GM18505 (cell line): ENCODE data around the gene HHIPL1.

Experiments
- ATAC-seq: cut with Tn5 transposase; IDR thresholded peaks from one replicate; pipeline ENCODE4 v1.9.1; 2021; ENCODE audit not compliant: unreplicated experiment
- POLR2A ChIP-seq: IDR thresholded peaks from 4 replicates; pipeline ENCODE4 v1.6.1; 2011; ENCODE audit warnings: borderline replicate concordance; ENCODE audit not compliant: insufficient read depth, insufficient read length; ENCODE audit errors: extremely low read depth

Gene HHIPL1

DNA sequence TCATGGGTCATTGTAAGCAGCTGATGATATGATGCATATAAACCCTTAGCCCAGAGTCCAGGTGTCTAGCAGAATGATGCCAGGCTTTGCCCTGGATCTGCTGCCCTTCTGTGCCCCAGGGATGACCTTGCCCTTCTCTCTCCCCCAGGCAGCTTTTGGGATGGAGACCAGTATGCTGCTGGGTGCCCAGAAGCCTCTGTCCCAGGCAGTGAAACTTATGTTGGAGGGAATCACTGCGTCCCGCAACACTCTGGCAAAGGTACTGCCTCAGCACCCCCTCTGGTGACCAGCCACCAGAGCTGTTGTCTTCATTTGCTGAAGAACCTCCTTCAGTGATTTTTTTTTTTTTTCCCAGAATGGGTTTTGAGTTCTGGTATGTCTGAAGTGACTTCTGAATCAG lies 62.5 kb downstream of the HHIPL1 start:
- TF ChIP-seq POLR2A, result no peak
- ATAC-seq, result no peak

GRCh38 chr14:99707921-99708320 lies 63.0 kb downstream of the HHIPL1 start:
- ATAC-seq, result no peak

GRCh38 chr14:99708449-99708848 lies 63.5 kb downstream of the HHIPL1 start:
- no peak for ATAC-seq
- no peak for TF ChIP-seq POLR2A

More at GRCh38 chr14:99707921-99708320, 63.0 kb downstream of the HHIPL1 start:
- TF ChIP-seq POLR2A, result no peak

GRCh38 chr14:99713972-99714371 lies 69.0 kb downstream of the HHIPL1 start:
- no peak for TF ChIP-seq POLR2A
- no peak for ATAC-seq

DNA sequence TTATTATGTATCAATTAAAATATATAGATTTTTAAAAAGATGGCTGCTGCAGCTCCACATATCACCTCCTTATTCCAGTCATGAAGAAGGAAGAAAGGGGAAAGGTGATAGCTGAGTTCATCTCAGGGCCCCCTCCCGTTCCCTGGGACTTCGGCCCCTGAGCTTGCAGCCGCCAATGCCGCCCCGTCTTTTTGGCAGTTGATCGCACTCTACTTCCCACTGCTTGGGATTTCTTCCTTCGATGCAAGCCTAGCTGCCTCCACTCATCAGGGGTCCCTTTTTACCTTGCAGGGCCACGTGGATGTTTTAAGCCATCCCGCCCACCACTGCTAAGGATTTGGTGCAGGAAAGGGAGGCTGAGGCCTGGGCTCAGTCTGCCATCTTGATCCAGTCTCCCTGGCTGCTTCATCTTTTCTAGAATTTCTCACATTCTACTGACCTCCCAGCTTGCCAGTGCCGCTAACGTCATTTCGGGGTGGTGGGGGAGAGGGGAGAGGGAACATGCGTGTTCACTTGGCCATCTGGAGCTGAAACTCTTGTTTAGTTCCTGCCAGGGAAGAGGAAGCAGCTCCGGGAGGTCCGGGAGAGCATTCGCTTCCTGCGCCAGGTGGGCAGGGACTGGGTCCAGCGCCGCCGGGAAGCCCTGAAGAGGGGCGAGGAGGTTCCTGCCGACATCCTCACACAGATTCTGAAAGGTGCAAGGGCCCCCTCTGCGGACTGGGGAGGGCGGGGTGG lies 70.5 kb downstream of the HHIPL1 start:
- no peak for ATAC-seq
- TF ChIP-seq POLR2A, result no peak

DNA sequence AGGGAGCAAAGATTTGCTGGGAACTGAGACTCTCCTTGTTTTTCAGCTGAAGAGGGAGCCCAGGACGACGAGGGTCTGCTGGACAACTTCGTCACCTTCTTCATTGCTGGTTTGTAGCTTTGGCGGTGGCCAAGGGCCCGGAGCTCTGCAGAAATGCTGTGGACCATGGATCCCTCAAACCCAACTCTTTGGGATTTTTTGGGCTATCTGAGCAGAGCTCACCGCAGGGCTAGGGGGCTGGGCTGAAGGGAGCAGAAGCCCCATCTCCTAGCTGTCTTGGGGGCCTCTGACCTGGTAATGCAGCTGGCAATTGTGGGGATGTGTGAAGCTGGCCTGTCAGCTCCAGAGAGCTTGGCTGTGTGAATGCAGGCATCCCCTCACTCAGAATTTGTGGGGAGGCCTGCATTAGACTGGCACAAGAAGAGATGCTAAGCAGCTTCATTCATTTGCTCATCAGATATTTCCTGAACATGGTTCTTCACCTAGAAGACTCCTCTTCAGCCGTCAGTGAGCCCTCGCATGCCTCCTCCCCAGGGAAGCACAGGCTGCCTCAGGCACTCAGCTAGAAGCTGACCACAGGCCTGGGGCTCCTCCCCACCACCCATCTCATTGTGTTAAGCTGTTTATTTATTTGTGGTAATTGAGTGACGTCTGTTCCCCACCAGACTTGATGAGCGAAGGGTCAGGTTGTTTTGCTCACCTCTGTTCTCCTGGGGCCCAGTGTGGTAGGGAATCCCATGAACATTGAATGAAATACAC lies 71.3 kb downstream of the HHIPL1 start:
- no peak for TF ChIP-seq POLR2A
- ATAC-seq, result no peak

DNA sequence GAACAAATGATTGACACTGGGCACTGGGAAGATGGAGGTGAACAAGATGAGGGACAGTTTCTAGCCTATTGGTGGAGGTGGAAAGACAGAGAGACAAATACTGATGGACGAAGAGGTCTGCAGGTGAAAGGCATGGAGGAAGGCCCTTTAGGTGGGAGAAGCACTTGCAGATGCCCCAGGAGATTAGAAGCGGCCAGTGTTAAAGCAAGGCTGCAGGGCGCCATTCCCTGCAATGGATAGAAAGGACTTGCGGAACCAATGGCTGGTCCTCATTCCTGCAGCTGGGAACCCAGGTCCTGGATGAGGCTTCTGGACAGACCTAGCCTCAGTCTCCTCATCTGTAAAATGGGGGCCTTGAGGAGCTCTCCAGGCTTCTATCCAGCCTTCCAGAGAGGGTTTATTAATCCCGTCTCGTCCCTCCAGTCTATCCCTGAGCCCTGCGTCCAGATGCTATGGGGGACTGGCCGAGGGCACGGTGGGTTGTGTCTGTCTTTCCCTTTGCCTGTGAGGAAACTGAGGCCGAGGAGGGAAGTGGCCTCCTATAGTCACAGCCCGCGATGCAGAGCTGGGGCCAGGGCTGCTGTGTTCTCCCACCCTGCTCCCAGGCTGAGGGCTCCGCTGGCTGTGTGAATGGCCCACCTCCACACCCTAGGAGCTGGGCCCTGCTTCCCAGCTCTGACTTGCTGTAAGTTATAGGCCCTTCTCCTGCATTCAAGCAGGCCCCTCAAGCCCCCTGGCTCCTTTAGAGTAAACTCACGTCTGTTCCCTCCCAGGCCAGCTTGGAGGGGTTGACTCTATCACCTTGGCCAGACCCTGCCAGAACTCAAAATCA lies 72.1 kb downstream of the HHIPL1 start:
- no peak for ATAC-seq
- no peak for TF ChIP-seq POLR2A

DNA sequence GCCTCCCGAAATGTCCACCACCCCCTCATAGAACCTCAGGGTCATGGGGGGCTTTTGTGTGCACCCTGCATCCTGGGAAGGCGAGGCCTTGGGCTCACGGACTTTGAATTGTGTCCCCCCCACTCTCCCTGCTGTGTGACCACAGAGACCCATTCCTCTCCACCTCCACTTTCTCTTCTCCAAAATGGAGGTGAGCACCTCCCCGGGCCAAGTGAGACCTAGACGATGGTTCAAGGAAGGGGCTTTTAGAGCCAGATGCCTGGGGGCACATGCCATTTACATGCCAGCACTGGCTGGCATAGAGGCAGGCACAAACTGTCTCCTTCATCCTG lies 72.7 kb downstream of the HHIPL1 start:
- no peak for ATAC-seq
- no peak for TF ChIP-seq POLR2A

DNA sequence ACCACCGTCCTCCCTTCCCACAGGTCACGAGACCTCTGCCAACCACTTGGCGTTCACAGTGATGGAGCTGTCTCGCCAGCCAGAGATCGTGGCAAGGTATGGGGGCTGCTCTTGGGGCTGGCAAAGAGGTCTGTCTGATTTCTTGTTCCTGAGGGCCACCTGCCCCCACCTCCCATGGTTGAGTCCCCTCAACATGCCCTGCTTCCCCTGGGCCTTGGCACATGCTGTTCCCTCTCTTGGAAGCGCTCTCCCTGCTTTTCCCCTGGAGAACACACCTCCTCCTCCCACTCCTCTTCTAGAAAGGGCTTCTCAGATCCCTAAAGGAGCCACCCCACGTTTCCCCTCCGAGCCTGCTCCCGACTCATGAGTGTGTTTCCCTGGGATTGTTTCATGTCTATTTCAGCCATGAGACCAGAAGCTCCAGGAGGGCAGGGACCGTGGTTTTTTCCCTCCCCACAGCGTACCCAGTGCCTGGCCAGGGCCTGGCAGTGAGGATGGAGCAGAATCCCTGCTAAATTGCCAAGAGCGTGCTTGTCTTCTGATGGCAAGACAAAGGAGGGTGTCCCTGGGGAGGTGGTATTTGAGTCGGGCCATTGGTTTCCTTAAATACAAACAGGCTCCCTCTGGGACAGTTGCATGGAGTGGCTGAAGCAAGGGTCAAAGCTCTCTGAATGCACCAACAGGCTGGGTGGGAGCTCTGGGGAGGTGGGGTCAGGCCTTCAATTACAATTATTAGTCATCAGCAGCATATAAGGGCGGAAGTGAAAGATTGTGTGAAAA lies 73.3 kb downstream of the HHIPL1 start:
- ATAC-seq, result peak; percentile 97

GRCh38 chr14:99718811-99719192 lies 73.9 kb downstream of the HHIPL1 start:
- peak; percentile 51 for ATAC-seq

More for the DNA sequence above, 73.3 kb downstream of the HHIPL1 start:
- TF ChIP-seq POLR2A, result no peak

GRCh38 chr14:99720941-99721791 lies 76.2 kb downstream of the HHIPL1 start:
- no peak for TF ChIP-seq POLR2A
- no peak for ATAC-seq

More at GRCh38 chr14:99718811-99719192, 73.9 kb downstream of the HHIPL1 start:
- no peak for TF ChIP-seq POLR2A
